ENCODE results near the gene SMPX. TPM values are rescaled to one million over a fixed set of nuclear protein-coding genes. Genes with fewer than 3 reads are reported as not detected.

SMPX gene
- total RNA-seq, 3 donors from 2014 or later (not counting 1 experiment from before 2014, with no cell fraction given) = not detected

DNA sequence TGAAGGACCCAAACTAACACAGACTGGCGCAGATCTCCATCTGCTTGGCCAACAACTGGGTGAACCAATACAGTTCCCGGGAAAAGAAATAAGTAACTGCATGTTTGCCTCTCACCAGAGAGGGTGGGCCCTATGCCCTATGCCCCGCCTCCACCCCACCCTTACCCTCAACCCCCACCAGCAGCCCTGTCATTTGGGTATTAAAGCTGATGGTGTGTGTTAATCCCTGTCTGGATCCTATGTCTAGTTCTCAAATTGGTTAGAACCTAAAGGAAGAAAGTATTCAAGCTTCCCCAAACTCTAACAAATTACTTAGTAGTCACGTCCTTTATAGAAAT is 19.0 kb downstream of the SMPX start:
- H3K27ac ChIP-seq (ENCODE audit: low read length) = no peak overlapping the region
- H3K9me3 Mint-ChIP-seq = no peaks in the 10 kb centered on the region
- no peak overlapping the region for H3K4me3 ChIP-seq (ENCODE audit: low read length)
- no peak overlapping the region for H3K4me3 Mint-ChIP-seq
- no peaks in the 10 kb centered on the region for H3K27me3 ChIP-seq (ENCODE audit: control insufficient read depth, insufficient read depth, low read length)
- H3K9me3 ChIP-seq (ENCODE audit: control insufficient read depth, insufficient read depth, low read length) = no peaks in the 10 kb centered on the region
- H3K27me3 Mint-ChIP-seq (ENCODE audit: low read depth in 2 of 2) = peaks cover 0 to 39% of the 10 kb centered on the region in 2 donors
- H3K36me3 ChIP-seq (ENCODE audit: control insufficient read depth, insufficient read depth, low read length) = no peaks in the 10 kb centered on the region
- H3K36me3 Mint-ChIP-seq = no peaks in the 10 kb centered on the region
- 90% methylated on average over 2 of the region's 4 CpGs for WGBS (ENCODE audit: insufficient coverage)
- no peak for DNase-seq
- H3K27ac Mint-ChIP-seq = no peak overlapping the region
- ATAC-seq = no peak
- H3K4me1 ChIP-seq (ENCODE audit: control insufficient read depth, insufficient read depth, low read length) = no peaks in the 10 kb centered on the region
- TF ChIP-seq, protein P1, sequence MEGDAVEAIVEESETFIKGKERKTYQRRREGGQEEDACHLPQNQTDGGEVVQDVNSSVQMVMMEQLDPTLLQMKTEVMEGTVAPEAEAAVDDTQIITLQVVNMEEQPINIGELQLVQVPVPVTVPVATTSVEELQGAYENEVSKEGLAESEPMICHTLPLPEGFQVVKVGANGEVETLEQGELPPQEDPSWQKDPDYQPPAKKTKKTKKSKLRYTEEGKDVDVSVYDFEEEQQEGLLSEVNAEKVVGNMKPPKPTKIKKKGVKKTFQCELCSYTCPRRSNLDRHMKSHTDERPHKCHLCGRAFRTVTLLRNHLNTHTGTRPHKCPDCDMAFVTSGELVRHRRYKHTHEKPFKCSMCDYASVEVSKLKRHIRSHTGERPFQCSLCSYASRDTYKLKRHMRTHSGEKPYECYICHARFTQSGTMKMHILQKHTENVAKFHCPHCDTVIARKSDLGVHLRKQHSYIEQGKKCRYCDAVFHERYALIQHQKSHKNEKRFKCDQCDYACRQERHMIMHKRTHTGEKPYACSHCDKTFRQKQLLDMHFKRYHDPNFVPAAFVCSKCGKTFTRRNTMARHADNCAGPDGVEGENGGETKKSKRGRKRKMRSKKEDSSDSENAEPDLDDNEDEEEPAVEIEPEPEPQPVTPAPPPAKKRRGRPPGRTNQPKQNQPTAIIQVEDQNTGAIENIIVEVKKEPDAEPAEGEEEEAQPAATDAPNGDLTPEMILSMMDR (IDR thresholded peaks at IDR 0.05) = no peak
- intact Hi-C loops (cut with micrococcal nuclease) = no loop called here
- H3K4me1 Mint-ChIP-seq = no peaks in the 10 kb centered on the region

DNA sequence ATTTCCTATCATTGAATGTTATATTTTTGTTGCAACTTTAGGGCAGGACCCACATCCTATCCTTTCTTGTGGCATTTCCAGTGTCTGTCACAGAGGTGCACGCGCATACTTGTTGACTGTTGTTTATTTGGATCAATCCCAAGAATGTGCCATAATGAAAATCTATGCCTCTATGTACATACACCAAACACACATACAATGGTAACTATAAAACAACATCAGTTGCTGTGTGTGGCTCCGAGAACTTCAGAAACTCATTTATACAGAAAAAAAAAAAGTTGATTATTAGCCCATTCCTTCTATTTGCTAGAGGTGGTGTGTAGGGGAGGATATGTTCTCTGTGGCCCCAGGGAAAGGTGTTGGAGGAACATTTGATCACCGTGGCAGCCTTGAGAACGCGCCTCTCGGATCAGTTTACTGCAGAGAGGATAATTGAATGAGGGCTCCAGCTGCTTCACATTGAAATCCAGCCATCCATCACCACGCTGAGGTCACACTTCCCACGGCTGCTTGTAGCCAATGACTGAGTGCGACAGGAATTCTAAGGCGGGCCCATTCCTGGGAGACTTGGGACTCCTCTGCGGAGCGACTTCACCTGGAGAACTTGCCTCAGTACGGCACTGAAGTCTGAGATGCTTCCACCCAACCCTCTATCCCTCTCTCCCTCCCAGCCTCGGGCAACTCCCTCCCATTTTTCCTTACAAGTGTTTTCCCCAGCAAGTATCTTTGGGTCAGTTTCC is 19.5 kb downstream of the SMPX start:
- H3K27ac Mint-ChIP-seq = no peak overlapping the region
- no peak overlapping the region for H3K4me3 Mint-ChIP-seq
- Histone ChIP-seq H3K4me3 (ENCODE audit: low read length) (no peak overlapping the region), H3K27me3 (ENCODE audit: control insufficient read depth, insufficient read depth, low read length) (no peaks in the 10 kb centered on the region), H3K9me3 (ENCODE audit: control insufficient read depth, insufficient read depth, low read length) (no peaks in the 10 kb centered on the region), H3K36me3 (ENCODE audit: control insufficient read depth, insufficient read depth, low read length) (no peaks in the 10 kb centered on the region), H3K27ac (ENCODE audit: low read length) (no peak overlapping the region), H3K4me1 (ENCODE audit: control insufficient read depth, insufficient read depth, low read length) (no peaks in the 10 kb centered on the region)
- ATAC-seq (no peak), DNase-seq (no peak)
- TF ChIP-seq, protein P1 (IDR thresholded peaks at IDR 0.05) = no peak
- H3K4me1 Mint-ChIP-seq = no peaks in the 10 kb centered on the region
- 65% methylated on average over 8 of the region's 15 CpGs for WGBS (ENCODE audit: insufficient coverage)
- intact Hi-C loops (cut with micrococcal nuclease) = no loop called here
- no peaks in the 10 kb centered on the region for H3K36me3 Mint-ChIP-seq
- no peaks in the 10 kb centered on the region for H3K9me3 Mint-ChIP-seq
- peaks cover 0 to 40% of the 10 kb centered on the region in 2 donors for H3K27me3 Mint-ChIP-seq (ENCODE audit: low read depth in 2 of 2)

DNA sequence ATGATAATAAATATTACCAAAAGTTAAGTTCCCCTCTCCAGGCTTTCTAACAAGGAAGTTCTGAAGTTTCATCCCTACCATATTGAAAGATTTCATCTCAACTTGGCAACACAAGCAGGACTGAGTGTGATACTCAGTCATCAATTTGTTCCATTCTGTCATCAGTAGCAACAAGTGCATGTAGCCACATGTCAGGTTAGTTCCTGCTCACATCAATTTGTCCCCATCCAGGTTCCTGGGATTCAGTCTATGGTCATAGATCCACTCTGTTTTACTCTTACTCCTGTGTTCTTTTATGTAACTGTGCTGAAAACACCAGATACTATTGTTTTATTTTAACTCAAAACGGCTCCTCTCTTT is 22.2 kb downstream of the SMPX start:
- no peak overlapping the region for H3K27ac ChIP-seq (ENCODE audit: low read length)
- H3K4me3 Mint-ChIP-seq = no peak overlapping the region
- H3K27ac Mint-ChIP-seq = no peak overlapping the region
- no peaks in the 10 kb centered on the region for H3K36me3 Mint-ChIP-seq
- DNase-seq (no peak), ATAC-seq (no peak)
- no peaks in the 10 kb centered on the region for H3K9me3 ChIP-seq (ENCODE audit: control insufficient read depth, insufficient read depth, low read length)
- no peaks in the 10 kb centered on the region for H3K36me3 ChIP-seq (ENCODE audit: control insufficient read depth, insufficient read depth, low read length)
- TF ChIP-seq, protein P1 (IDR thresholded peaks at IDR 0.05) = no peak
- intact Hi-C loops (cut with micrococcal nuclease) = no loop called here
- no peaks in the 10 kb centered on the region for H3K4me1 ChIP-seq (ENCODE audit: control insufficient read depth, insufficient read depth, low read length)
- 83% methylated on average over 1 of the region's 1 CpG for WGBS (ENCODE audit: insufficient coverage)
- peaks cover 0 to 42% of the 10 kb centered on the region in 2 donors for H3K27me3 Mint-ChIP-seq (ENCODE audit: low read depth in 2 of 2)
- no peaks in the 10 kb centered on the region for H3K4me1 Mint-ChIP-seq
- H3K27me3 ChIP-seq (ENCODE audit: control insufficient read depth, insufficient read depth, low read length) = no peaks in the 10 kb centered on the region
- H3K4me3 ChIP-seq (ENCODE audit: low read length) = no peak overlapping the region
- peaks cover 0 to 2% of the 10 kb centered on the region in 2 donors for H3K9me3 Mint-ChIP-seq
